HEK293 (cell line): ENCODE measurements around the gene PITPNC1.

Experiments
- GLIS1 ChIP-seq: fragments of 450-650 bp; formaldehyde crosslinking; IDR thresholded peaks from 2 replicates; pipeline ENCODE4 v1.5.1; 2016; ENCODE audit warnings: missing biosample characterization, missing genetic modification characterization
- HIC1 ChIP-seq: fragments of 450-650 bp; formaldehyde crosslinking; IDR thresholded peaks from 2 replicates; pipeline ENCODE4 v1.5.1; 2016; ENCODE audit warnings: missing biosample characterization, missing genetic modification characterization
- MYNN ChIP-seq: fragments of 450-650 bp; formaldehyde crosslinking; IDR thresholded peaks from 2 replicates; pipeline ENCODE4 v1.5.1; 2016; ENCODE audit warnings: missing biosample characterization, missing genetic modification characterization, borderline replicate concordance
- OSR2 ChIP-seq: fragments of 450-650 bp; formaldehyde crosslinking; IDR thresholded peaks from 2 replicates; pipeline ENCODE4 v1.5.1; 2016; ENCODE audit warnings: missing biosample characterization, missing genetic modification characterization
- PRDM1 ChIP-seq: fragments of 450-650 bp; formaldehyde crosslinking; IDR thresholded peaks from 2 replicates; pipeline ENCODE4; 2016; ENCODE audit warnings: missing biosample characterization, missing genetic modification characterization
- ZBTB11 ChIP-seq: fragments of 450-650 bp; formaldehyde crosslinking; conservative IDR thresholded peaks from 2 replicates; pipeline ENCODE4 v1.5.1; 2016; ENCODE audit warnings: low read depth, missing biosample characterization, missing genetic modification characterization
- ZBTB20 ChIP-seq: fragments of 450-650 bp; formaldehyde crosslinking; IDR thresholded peaks from 2 replicates; pipeline ENCODE4 v1.5.1; 2016; ENCODE audit warnings: missing biosample characterization, missing genetic modification characterization
- ZBTB21 ChIP-seq: fragments of 450-650 bp; formaldehyde crosslinking; IDR thresholded peaks from 2 replicates; pipeline ENCODE4 v1.5.1; 2017; ENCODE audit warnings: missing biosample characterization, missing genetic modification characterization
- ZFP3 ChIP-seq: fragments of 450-650 bp; formaldehyde crosslinking; IDR thresholded peaks from 2 replicates; pipeline ENCODE4 v1.5.1; 2016; ENCODE audit warnings: low read depth, missing biosample characterization, missing genetic modification characterization
- ZFP69B ChIP-seq: fragments of 450-650 bp; formaldehyde crosslinking; IDR thresholded peaks from 2 replicates; pipeline ENCODE4 v1.5.1; 2016; ENCODE audit warnings: missing biosample characterization, missing genetic modification characterization
- ZNF223 ChIP-seq: fragments of 450-650 bp; formaldehyde crosslinking; IDR thresholded peaks from 2 replicates; pipeline ENCODE4 v1.5.1; 2016; ENCODE audit warnings: missing biosample characterization, missing genetic modification characterization
- ZNF366 ChIP-seq: fragments of 450-650 bp; formaldehyde crosslinking; conservative IDR thresholded peaks from 2 replicates; pipeline ENCODE4 v1.5.1; 2016; ENCODE audit warnings: missing biosample characterization, missing genetic modification characterization
- ZNF521 ChIP-seq: fragments of 450-650 bp; formaldehyde crosslinking; IDR thresholded peaks from 2 replicates; pipeline ENCODE4 v1.5.1; 2017; ENCODE audit warnings: missing biosample characterization, mild to moderate bottlenecking, missing genetic modification characterization
- ZNF585B ChIP-seq: fragments of 450-650 bp; formaldehyde crosslinking; IDR thresholded peaks from 2 replicates; pipeline ENCODE4 v1.5.1; 2016; ENCODE audit warnings: missing biosample characterization, missing genetic modification characterization
- ZNF664 ChIP-seq: fragments of 450-650 bp; formaldehyde crosslinking; IDR thresholded peaks from 2 replicates; pipeline ENCODE4 v1.5.1; 2016; ENCODE audit warnings: missing biosample characterization, missing genetic modification characterization
- ZNF701 ChIP-seq: fragments of 450-650 bp; formaldehyde crosslinking; IDR thresholded peaks from 2 replicates; pipeline ENCODE4 v1.5.1; 2016; ENCODE audit warnings: missing biosample characterization, missing genetic modification characterization
- TF ChIP-seq, protein P1 (sequence below): fragments of 450-650 bp; formaldehyde crosslinking; IDR thresholded peaks from 2 replicates; pipeline ENCODE4 v1.5.1; 2016; ENCODE audit warnings: missing biosample characterization, missing genetic modification characterization

Gene PITPNC1

GRCh38 chr17:67365738-67366192 is 11.3 kb upstream of the PITPNC1 start (continued):
- TF ChIP-seq ZBTB11 (tag by site-specific recombination), result peak; percentile 87
- TF ChIP-seq ZFP69B (tag by site-specific recombination), result no peak
- 0 out of 2 replicates have a peak, but pooled peaks have one; percentile 11 for TF ChIP-seq ZNF366 (tag by site-specific recombination)
- no peak for TF ChIP-seq OSR2 (tag by site-specific recombination)
- TF ChIP-seq ZNF521 (tag by site-specific recombination), result no peak
- peak; percentile 86 for TF ChIP-seq PRDM1 (tag by site-specific recombination)
- no peak for TF ChIP-seq ZBTB21 (tag by site-specific recombination)
- TF ChIP-seq MYNN (tag by site-specific recombination), result no peak
- TF ChIP-seq ZNF223 (tag by site-specific recombination), result no peak
- no peak for TF ChIP-seq GLIS1 (tag by site-specific recombination)
- TF ChIP-seq ZNF664 (tag by site-specific recombination), result peak; percentile 74; the same call in 1 of the 2 replicates
- no peak for TF ChIP-seq ZNF585B (tag by site-specific recombination)
- no peak for TF ChIP-seq ZNF701 (tag by site-specific recombination)
- TF ChIP-seq, protein P1, sequence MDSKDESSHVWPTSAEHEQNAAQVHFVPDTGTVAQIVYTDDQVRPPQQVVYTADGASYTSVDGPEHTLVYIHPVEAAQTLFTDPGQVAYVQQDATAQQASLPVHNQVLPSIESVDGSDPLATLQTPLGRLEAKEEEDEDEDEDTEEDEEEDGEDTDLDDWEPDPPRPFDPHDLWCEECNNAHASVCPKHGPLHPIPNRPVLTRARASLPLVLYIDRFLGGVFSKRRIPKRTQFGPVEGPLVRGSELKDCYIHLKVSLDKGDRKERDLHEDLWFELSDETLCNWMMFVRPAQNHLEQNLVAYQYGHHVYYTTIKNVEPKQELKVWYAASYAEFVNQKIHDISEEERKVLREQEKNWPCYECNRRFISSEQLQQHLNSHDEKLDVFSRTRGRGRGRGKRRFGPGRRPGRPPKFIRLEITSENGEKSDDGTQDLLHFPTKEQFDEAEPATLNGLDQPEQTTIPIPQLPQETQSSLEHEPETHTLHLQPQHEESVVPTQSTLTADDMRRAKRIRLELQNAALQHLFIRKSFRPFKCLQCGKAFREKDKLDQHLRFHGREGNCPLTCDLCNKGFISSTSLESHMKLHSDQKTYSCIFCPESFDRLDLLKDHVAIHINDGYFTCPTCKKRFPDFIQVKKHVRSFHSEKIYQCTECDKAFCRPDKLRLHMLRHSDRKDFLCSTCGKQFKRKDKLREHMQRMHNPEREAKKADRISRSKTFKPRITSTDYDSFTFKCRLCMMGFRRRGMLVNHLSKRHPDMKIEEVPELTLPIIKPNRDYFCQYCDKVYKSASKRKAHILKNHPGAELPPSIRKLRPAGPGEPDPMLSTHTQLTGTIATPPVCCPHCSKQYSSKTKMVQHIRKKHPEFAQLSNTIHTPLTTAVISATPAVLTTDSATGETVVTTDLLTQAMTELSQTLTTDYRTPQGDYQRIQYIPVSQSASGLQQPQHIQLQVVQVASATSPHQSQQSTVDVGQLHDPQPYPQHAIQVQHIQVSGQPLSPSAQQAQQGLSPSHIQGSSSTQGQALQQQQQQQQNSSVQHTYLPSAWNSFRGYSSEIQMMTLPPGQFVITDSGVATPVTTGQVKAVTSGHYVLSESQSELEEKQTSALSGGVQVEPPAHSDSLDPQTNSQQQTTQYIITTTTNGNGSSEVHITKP (tag by site-specific recombination), result no peak
- TF ChIP-seq ZBTB20 (tag by site-specific recombination), result no peak
- TF ChIP-seq HIC1 (tag by site-specific recombination), result no peak
- no peak for TF ChIP-seq ZFP3 (tag by site-specific recombination)
